SK-N-MC (cell line): ENCODE data around the gene COG5.

Experiments
- DNase-seq: peaks from one replicate; pipeline ENCODE4 v3.0.0-alpha.2; 2011; ENCODE audit warnings: low read depth, low spot score
- H3K27ac ChIP-seq: fragments of 200-600 bp; sonication (generic); 2 replicates; pipeline ENCODE4 v1.5.1; 2016; ENCODE audit warnings: mixed run types
- H3K36me3 ChIP-seq: fragments of 200-600 bp; sonication (generic); 2 replicates; pipeline ENCODE4 v1.6.1; 2017; ENCODE audit warnings: antibody characterized with exemption, low read length, mixed read lengths; ENCODE audit not compliant: insufficient read depth
- H3K4me3 ChIP-seq: fragments of 200-600 bp; sonication (generic); 2 replicates; pipeline ENCODE4 v1.5.1; 2016
- H3K9ac ChIP-seq: fragments of 200-600 bp; sonication (generic); 2 replicates; pipeline ENCODE4 v1.8.0; 2017; ENCODE audit warnings: mixed run types, mixed read lengths; ENCODE audit not compliant: insufficient read length
- H3K9me3 ChIP-seq: fragments of 200-600 bp; sonication (generic); 2 replicates; pipeline ENCODE4 v1.6.1; 2017; ENCODE audit warnings: low read depth, mild to moderate bottlenecking, antibody characterized with exemption, low read length, moderate library complexity, mixed read lengths
- EZH2 ChIP-seq: fragments of 200-600 bp; sonication (generic); IDR thresholded peaks from one replicate; pipeline ENCODE4 v1.6.1; 2017; ENCODE audit warnings: antibody characterized with exemption
- FOXP2 ChIP-seq: optimal IDR thresholded peaks from 2 replicates; pipeline ENCODE3; 2011; ENCODE audit warnings: mild to moderate bottlenecking, moderate library complexity; ENCODE audit not compliant: insufficient read depth; ENCODE audit errors: extremely low read length, control extremely low read depth
- POLR2AphosphoS5 ChIP-seq: IDR thresholded peaks from 2 replicates; pipeline ENCODE4 v1.6.1; 2012; ENCODE audit warnings: mild to moderate bottlenecking, low read depth, low read length, borderline replicate concordance

Gene COG5

GRCh38 chr7:107304636-107305035 lies 259.1 kb downstream of the COG5 start:
- no peak overlapping the region for H3K27ac ChIP-seq
- no peaks in the 10 kb centered on the region for H3K9me3 ChIP-seq
- TF ChIP-seq EZH2, result no peak
- no peak for TF ChIP-seq FOXP2
- TF ChIP-seq POLR2AphosphoS5, result no peak
- 0 out of 2 replicates have a peak, but pooled peaks cover 2% of the 10 kb centered on the region for H3K36me3 ChIP-seq
- no peak overlapping the region for H3K4me3 ChIP-seq
- DNase-seq, result no peak
- no peak overlapping the region for H3K9ac ChIP-seq

DNA sequence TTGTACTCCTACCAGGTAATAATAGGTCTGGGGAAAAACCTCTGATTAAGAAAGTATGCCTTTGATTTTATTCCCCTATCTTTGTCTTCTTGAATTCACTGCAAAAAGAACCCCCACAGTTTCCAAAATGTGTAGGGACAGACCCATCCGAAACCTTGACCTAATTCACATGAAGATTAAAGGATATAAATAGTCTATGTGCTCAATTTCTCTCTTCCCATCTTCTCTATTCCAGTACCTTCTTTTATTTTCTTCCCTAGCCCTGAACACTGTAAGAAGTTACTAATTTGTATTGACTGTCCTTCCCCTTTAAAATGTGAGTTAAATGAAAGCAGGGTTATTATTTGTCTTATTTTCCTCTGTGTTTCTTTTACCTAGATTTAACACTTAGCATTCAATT lies 259.7 kb downstream of the COG5 start:
- no peak for DNase-seq
- TF ChIP-seq POLR2AphosphoS5 (no peak), FOXP2 (no peak), EZH2 (no peak)
- Histone ChIP-seq H3K9me3 (no peaks in the 10 kb centered on the region), H3K27ac (no peak overlapping the region), H3K9ac (no peak overlapping the region), H3K36me3 (0 out of 2 replicates have a peak, but pooled peaks cover 2% of the 10 kb centered on the region), H3K4me3 (no peak overlapping the region)

DNA sequence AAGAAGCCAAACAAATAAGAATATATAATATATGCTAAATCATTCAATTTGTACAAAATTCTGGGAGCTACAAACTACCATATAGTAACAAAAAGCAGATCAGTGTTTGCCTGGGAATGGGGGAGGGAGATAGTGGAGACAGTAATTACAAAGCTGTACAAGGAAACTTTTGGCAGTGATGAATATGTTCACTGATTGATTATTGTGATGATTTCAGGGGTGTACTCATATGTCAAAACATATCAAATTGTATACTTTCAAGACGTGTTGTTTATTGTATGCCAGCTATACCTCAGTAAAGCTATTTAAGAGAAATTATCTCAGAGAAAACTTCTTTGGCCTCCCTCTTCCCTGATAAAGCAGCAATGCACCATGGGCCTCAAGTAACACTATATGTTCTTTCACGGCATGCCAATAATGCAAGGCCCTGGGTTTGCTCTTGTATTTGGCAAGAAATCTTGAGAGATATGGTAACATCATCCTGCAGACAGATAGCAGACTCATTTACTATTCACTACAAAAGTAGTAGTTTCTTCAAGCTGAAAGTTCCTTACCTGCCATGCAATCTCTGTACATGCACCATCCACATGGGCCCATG lies 261.4 kb downstream of the COG5 start:
- Histone ChIP-seq H3K27ac (no peak overlapping the region), H3K9ac (no peak overlapping the region), H3K4me3 (no peak overlapping the region), H3K9me3 (no peaks in the 10 kb centered on the region), H3K36me3 (0 out of 2 replicates have a peak, but pooled peaks cover 2% of the 10 kb centered on the region)
- TF ChIP-seq FOXP2 (no peak), EZH2 (no peak), POLR2AphosphoS5 (no peak)
- DNase-seq, result no peak

GRCh38 chr7:107294182-107294581 lies 269.5 kb downstream of the COG5 start:
- H3K9ac ChIP-seq, result no peak overlapping the region
- H3K36me3 ChIP-seq, result peaks cover 12% of the 10 kb centered on the region
- no peak for DNase-seq
- H3K9me3 ChIP-seq, result no peaks in the 10 kb centered on the region
- H3K4me3 ChIP-seq, result no peak overlapping the region
- H3K27ac ChIP-seq, result no peak overlapping the region
- TF ChIP-seq POLR2AphosphoS5 (no peak), FOXP2 (no peak), EZH2 (no peak)

DNA sequence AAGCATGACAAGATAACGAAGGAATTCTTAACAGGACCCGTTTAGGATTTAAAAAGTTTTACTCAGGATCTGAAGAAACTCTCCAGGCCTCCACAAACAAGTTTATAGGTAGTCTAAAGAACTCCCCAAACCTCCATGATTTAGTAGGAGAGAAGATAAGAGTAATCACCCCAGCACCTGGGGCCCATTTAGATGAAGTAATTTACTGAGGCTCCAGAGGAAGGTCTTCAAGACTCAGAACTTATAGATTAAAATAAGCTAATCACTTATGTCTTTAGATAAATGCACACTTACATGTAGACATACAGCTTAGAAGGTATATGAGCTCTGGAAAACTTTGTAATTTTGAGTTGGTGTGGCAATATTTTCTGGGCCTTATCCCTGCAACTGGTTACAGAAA lies 271.1 kb downstream of the COG5 start:
- H3K36me3 ChIP-seq, result peaks cover 12% of the 10 kb centered on the region
- no peak for DNase-seq
- H3K9ac ChIP-seq, result no peak overlapping the region
- H3K9me3 ChIP-seq, result no peaks in the 10 kb centered on the region
- TF ChIP-seq POLR2AphosphoS5, result no peak
- TF ChIP-seq EZH2, result no peak
- no peak for TF ChIP-seq FOXP2
- H3K27ac ChIP-seq, result no peak overlapping the region
- H3K4me3 ChIP-seq, result no peak overlapping the region

DNA sequence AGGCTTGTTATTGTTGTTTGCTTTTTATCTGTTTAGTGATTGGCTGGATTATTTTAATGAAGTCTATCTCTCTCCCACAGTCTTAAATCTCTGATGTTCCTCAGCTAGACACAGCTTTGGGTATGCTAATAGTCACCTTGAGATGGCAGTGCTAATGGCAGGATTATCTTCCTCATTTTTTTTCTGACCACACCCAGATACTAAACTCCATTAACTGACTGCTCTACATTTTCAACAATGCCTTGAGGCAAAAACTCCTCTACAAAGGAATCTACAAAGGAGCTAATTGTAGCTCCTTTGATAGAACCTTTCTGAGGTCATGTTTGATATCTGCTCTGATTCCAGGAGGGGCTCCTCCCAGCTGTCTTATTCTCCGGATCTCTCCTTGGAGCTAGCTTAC lies 272.3 kb downstream of the COG5 start:
- peaks cover 12% of the 10 kb centered on the region for H3K36me3 ChIP-seq
- H3K27ac ChIP-seq, result no peak overlapping the region
- no peak for DNase-seq
- no peak overlapping the region for H3K4me3 ChIP-seq
- TF ChIP-seq FOXP2 (no peak), POLR2AphosphoS5 (no peak), EZH2 (no peak)
- H3K9me3 ChIP-seq, result no peaks in the 10 kb centered on the region
- no peak overlapping the region for H3K9ac ChIP-seq

DNA sequence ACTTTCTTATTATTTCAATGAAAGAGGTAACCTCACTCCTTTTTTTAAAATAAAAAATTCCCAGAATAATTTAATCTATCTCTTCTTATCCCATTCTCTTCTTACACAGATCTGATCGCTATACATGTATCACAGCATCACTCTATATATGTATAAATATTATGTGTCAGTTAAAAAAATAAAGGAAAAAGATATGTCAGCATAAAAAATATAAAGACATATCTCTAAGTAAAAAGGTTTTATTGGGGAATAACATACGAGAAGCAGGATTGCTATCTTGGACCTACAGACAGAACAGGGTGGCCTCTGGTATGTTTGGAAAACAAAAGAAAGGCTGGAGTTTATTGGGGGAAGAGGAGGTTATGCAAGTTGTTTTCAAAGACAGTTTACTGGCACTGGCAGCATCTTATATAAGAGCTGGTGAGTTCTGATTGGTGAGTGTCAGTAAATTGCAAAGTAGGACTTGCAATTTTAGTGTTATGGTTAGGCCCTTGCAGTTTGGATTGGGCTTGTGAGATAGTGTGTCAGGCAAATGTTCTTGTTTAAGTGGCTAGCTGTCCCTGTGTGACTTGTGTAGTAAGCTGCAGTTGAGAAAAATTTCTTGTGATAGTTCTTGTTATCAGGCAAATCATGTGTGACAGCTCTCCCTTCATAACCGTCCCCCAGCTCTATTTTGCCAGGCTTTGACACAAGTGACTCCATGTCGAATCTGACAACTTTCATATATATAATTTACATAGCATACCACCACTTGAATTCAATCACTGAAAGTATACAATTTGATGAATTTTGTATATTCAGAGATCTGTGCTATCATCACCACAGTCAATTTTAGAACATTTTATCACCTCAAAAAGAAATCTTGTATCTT lies 276.7 kb downstream of the COG5 start:
- Histone ChIP-seq H3K27ac (no peak overlapping the region), H3K4me3 (no peak overlapping the region), H3K9ac (no peak overlapping the region), H3K36me3 (peaks cover 8% of the 10 kb centered on the region), H3K9me3 (no peaks in the 10 kb centered on the region)
- TF ChIP-seq FOXP2 (no peak), POLR2AphosphoS5 (no peak), EZH2 (no peak)
- DNase-seq, result no peak

- no peak overlapping the region for H3K27ac ChIP-seq
- no peak for DNase-seq
- H3K9ac ChIP-seq, result no peak overlapping the region
- no peak overlapping the region for H3K4me3 ChIP-seq
- H3K9me3 ChIP-seq, result no peaks in the 10 kb centered on the region
- no peaks in the 10 kb centered on the region for H3K36me3 ChIP-seq
- TF ChIP-seq FOXP2 (no peak), POLR2AphosphoS5 (no peak), EZH2 (no peak)
Observed at GRCh38 chr7:107284911-107285479, 278.7 kb downstream of the COG5 start.

DNA sequence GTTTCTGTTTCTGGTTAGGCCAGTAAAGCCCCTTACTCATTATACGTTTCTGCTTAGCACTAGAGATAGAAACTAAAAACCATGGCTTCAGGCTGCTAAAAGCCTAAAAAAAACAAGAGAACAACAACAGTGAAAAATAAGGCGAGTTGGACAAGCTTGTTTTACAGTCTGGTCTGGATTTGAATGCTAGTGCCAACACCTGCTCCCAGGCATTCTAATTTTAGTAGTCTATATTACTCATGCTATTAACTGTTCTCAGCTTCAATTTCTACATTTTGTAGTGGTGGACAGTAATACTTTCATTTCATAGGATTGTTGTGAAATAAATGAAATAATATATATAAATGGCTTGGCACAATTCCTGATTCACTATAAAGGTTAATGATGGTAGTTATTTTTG lies 286.4 kb downstream of the COG5 start:
- H3K36me3 ChIP-seq, result no peaks in the 10 kb centered on the region
- no peak for DNase-seq
- no peak for TF ChIP-seq POLR2AphosphoS5
- no peak for TF ChIP-seq EZH2
- no peak overlapping the region for H3K27ac ChIP-seq
- no peak overlapping the region for H3K9ac ChIP-seq
- H3K9me3 ChIP-seq, result no peaks in the 10 kb centered on the region
- H3K4me3 ChIP-seq, result no peak overlapping the region
